ENCODE data around the gene CREB3L1.

The CREB3L1 gene

DNA sequence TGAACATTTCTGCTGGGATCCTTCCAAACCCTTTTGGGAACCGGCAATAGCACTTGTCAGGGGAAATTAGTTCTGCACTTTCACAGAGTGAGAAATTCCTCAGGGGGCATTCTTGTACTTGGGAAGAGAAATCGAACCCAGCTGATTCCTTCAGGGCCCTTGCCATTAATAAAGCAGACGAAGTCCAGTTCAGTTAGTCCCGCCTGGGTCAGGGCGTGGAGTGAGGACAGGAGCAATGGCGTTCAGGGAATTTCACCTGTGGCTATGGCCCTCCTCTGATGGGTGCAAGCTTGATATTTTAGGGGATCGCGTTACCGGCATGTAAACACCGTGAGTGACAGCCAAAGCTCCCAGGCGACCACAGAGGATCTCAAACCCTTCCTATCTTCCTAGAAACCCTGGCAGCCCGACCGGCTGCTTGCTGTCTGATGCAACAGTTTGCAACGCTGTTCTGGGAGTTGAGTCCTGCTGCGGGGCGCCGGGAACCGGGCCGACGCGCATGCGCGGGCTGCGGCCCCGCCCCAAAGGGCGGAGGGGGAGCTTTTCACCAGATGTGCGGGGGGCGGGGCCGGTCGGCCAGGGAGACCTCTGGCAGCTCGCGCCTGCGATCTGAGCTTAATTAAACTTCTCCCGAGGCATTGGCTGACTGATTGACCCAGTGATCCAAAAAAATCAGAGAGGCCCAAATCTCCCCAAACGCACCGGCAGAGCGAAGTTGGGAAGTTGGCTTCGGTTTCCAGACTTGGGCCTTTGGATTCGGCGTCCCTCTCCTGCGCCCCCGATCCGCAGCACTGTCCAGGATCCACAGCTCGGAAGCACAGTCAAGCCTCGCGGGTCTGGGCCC, 34.3 kb upstream of the CREB3L1 start:
- peak overlapping the region; percentile 76 for H2BK12ac ChIP-seq (ENCODE audit: low read length)
- peak overlapping the region; percentile 93 for H3K14ac ChIP-seq (ENCODE audit: low read length)
- no peak overlapping the region for H3K23ac ChIP-seq (ENCODE audit: low read length)
- peak overlapping the region; percentile 91 for H2BK5ac ChIP-seq (ENCODE audit: low read depth, low read length, poor library complexity)
- peak overlapping the region; percentile 95 for H3K27ac ChIP-seq (ENCODE audit: low read depth, low read length)
- no CpG with 5 or more reads among the region's 46 CpGs for WGBS (ENCODE audit: extremely low coverage, insufficient coverage, insufficient read length)
- H3K9ac ChIP-seq (ENCODE audit: low read length) = peak overlapping the region; percentile 79
- peak; percentile 93 to 97 for DNase-seq
- H3K36me3 ChIP-seq (ENCODE audit: control insufficient read depth in 1 of 2, insufficient read depth in 2 of 2, low read length in 2 of 2) = no peaks in the 10 kb centered on the region
- peak overlapping the region; percentile 85 for H2BK120ac ChIP-seq (ENCODE audit: insufficient read depth, low read length, poor library complexity)
- no peaks in the 10 kb centered on the region for H3K27me3 ChIP-seq (ENCODE audit: insufficient read depth, low read length)
- H3K4ac ChIP-seq (ENCODE audit: low read depth, low read length) = peak overlapping the region; percentile 65
- peak overlapping the region; percentile 98 for H4K8ac ChIP-seq (ENCODE audit: low read depth, low read length)
- peak overlapping the region; percentile 99 for H3K18ac ChIP-seq (ENCODE audit: low read length)
- H3K79me2 ChIP-seq (ENCODE audit: control insufficient read depth, insufficient read depth, low read length, poor library complexity) = peaks cover 5% of the 10 kb centered on the region
- H3K4me3 ChIP-seq (ENCODE audit: low read depth, low read length) = peak overlapping the region; percentile 65
- H3K4me1 ChIP-seq (ENCODE audit: control insufficient read depth in 1 of 2, insufficient read depth in 2 of 2, low read length in 2 of 2) = peaks cover 18 to 28% of the 10 kb centered on the region in 2 experiments
- H4K91ac ChIP-seq (ENCODE audit: low read depth, low read length) = peak overlapping the region; percentile 94
- no peaks in the 10 kb centered on the region for H3K9me3 ChIP-seq (ENCODE audit: insufficient read depth, low read depth, low read length)
- H2AFZ ChIP-seq (ENCODE audit: insufficient read depth, low read length, poor library complexity) = peak overlapping the region; percentile 90
- H2AK5ac ChIP-seq (ENCODE audit: low read length) = peak overlapping the region; percentile 85
- peak overlapping the region; percentile 99 for H4K12ac ChIP-seq (ENCODE audit: low read depth, low read length)
- peaks cover 11% of the 10 kb centered on the region for H3K79me1 ChIP-seq (ENCODE audit: low read length)
- peak overlapping the region; percentile 81 for H3K4me2 ChIP-seq (ENCODE audit: low read length)

- peak overlapping the region; percentile 90 for H2AFZ ChIP-seq (ENCODE audit: insufficient read depth, low read length, poor library complexity)
- no CpG with 5 or more reads among the region's 8 CpGs for WGBS (ENCODE audit: extremely low coverage, insufficient coverage, insufficient read length)
- DNase-seq = no peak
These were observed 33.7 kb upstream of the CREB3L1 start for GRCh38 chr11:46243796-46244109.

GRCh38 chr11:46246521-46246920, 30.9 kb upstream of the CREB3L1 start:
- Histone ChIP-seq H3K9ac (ENCODE audit: low read length) (no peak overlapping the region), H3K79me1 (ENCODE audit: low read length) (peaks cover 19% of the 10 kb centered on the region), H2BK120ac (ENCODE audit: insufficient read depth, low read length, poor library complexity) (no peak overlapping the region), H2BK12ac (ENCODE audit: low read length) (no peak overlapping the region), H3K18ac (ENCODE audit: low read length) (no peak overlapping the region), H2BK5ac (ENCODE audit: low read depth, low read length, poor library complexity) (no peak overlapping the region), H4K91ac (ENCODE audit: low read depth, low read length) (no peak overlapping the region), H3K79me2 (ENCODE audit: control insufficient read depth, insufficient read depth, low read length, poor library complexity) (peaks cover 5% of the 10 kb centered on the region), H3K27ac (ENCODE audit: low read depth, low read length) (no peak overlapping the region), H4K12ac (ENCODE audit: low read depth, low read length) (no peak overlapping the region), H3K4me2 (ENCODE audit: low read length) (no peak overlapping the region), H3K14ac (ENCODE audit: low read length) (no peak overlapping the region), H3K36me3 (ENCODE audit: control insufficient read depth in 1 of 2, insufficient read depth in 2 of 2, low read length in 2 of 2) (no peaks in the 10 kb centered on the region), H3K23ac (ENCODE audit: low read length) (no peak overlapping the region), H2AFZ (ENCODE audit: insufficient read depth, low read length, poor library complexity) (no peak overlapping the region), H3K4me3 (ENCODE audit: low read depth, low read length) (no peak overlapping the region), H2AK5ac (ENCODE audit: low read length) (no peak overlapping the region), H3K27me3 (ENCODE audit: insufficient read depth, low read length) (no peaks in the 10 kb centered on the region), H3K9me3 (ENCODE audit: insufficient read depth, low read depth, low read length) (no peaks in the 10 kb centered on the region), H3K4ac (ENCODE audit: low read depth, low read length) (no peak overlapping the region), H4K8ac (ENCODE audit: low read depth, low read length) (no peak overlapping the region), H3K4me1 (ENCODE audit: control insufficient read depth in 1 of 2, insufficient read depth in 2 of 2, low read length in 2 of 2) (peaks cover 17 to 18% of the 10 kb centered on the region in 2 experiments)
- no peak for DNase-seq
- no CpG with 5 or more reads among the region's 1 CpG for WGBS (ENCODE audit: extremely low coverage, insufficient coverage, insufficient read length)

More at GRCh38 chr11:46243796-46244109, 33.7 kb upstream of the CREB3L1 start:
- Histone ChIP-seq H4K8ac (ENCODE audit: low read depth, low read length) (peak overlapping the region; percentile 98), H3K18ac (ENCODE audit: low read length) (peak overlapping the region; percentile 99), H3K79me2 (ENCODE audit: control insufficient read depth, insufficient read depth, low read length, poor library complexity) (peaks cover 5% of the 10 kb centered on the region), H3K36me3 (ENCODE audit: control insufficient read depth in 1 of 2, insufficient read depth in 2 of 2, low read length in 2 of 2) (no peaks in the 10 kb centered on the region), H3K27ac (ENCODE audit: low read depth, low read length) (peak overlapping the region; percentile 70), H3K79me1 (ENCODE audit: low read length) (peaks cover 14% of the 10 kb centered on the region), H3K4ac (ENCODE audit: low read depth, low read length) (peak overlapping the region; percentile 65), H2BK120ac (ENCODE audit: insufficient read depth, low read length, poor library complexity) (peak overlapping the region; percentile 85), H3K4me2 (ENCODE audit: low read length) (peak overlapping the region; percentile 81), H3K9ac (ENCODE audit: low read length) (no peak overlapping the region), H4K91ac (ENCODE audit: low read depth, low read length) (peak overlapping the region; percentile 94), H3K4me1 (ENCODE audit: control insufficient read depth in 1 of 2, insufficient read depth in 2 of 2, low read length in 2 of 2) (peaks cover 18 to 25% of the 10 kb centered on the region in 2 experiments), H2BK5ac (ENCODE audit: low read depth, low read length, poor library complexity) (peak overlapping the region; percentile 91), H3K27me3 (ENCODE audit: insufficient read depth, low read length) (no peaks in the 10 kb centered on the region), H2BK12ac (ENCODE audit: low read length) (peak overlapping the region; percentile 76), H2AK5ac (ENCODE audit: low read length) (peak overlapping the region; percentile 75), H3K14ac (ENCODE audit: low read length) (peak overlapping the region; percentile 93), H3K9me3 (ENCODE audit: insufficient read depth, low read depth, low read length) (no peaks in the 10 kb centered on the region), H4K12ac (ENCODE audit: low read depth, low read length) (peak overlapping the region; percentile 99), H3K4me3 (ENCODE audit: low read depth, low read length) (no peak overlapping the region), H3K23ac (ENCODE audit: low read length) (no peak overlapping the region)

DNA sequence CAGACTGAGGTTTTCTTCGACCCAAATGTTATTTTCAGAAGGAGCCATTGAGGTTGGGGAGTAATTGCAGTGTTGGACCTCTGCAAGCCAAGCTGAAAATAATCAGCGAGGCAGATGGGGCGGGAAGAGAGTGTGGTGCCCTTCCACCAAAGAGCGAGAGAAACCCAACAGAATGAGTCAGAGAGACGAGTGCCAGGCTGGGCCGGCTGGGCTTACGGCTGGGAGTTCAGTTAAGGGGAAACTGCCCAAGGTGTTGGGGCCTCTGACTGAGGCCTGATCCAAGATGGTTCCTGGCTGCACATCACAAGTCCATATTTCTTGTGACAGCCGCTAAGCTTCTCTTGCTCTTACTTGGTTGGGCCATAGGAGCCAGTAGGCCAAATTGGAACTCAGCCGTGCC, 30.4 kb upstream of the CREB3L1 start:
- no peaks in the 10 kb centered on the region for H3K27me3 ChIP-seq (ENCODE audit: insufficient read depth, low read length)
- H4K8ac ChIP-seq (ENCODE audit: low read depth, low read length) = no peak overlapping the region
- no peak overlapping the region for H2BK5ac ChIP-seq (ENCODE audit: low read depth, low read length, poor library complexity)
- H3K4me3 ChIP-seq (ENCODE audit: low read depth, low read length) = no peak overlapping the region
- H3K14ac ChIP-seq (ENCODE audit: low read length) = no peak overlapping the region
- no peak overlapping the region for H3K9ac ChIP-seq (ENCODE audit: low read length)
- no peak overlapping the region for H2AFZ ChIP-seq (ENCODE audit: insufficient read depth, low read length, poor library complexity)
- peak overlapping the region; percentile 79 for H2BK12ac ChIP-seq (ENCODE audit: low read length)
- H4K12ac ChIP-seq (ENCODE audit: low read depth, low read length) = no peak overlapping the region
- no peak overlapping the region for H3K23ac ChIP-seq (ENCODE audit: low read length)
- H3K4ac ChIP-seq (ENCODE audit: low read depth, low read length) = no peak overlapping the region
- H2BK120ac ChIP-seq (ENCODE audit: insufficient read depth, low read length, poor library complexity) = no peak overlapping the region
- no peak overlapping the region for H3K18ac ChIP-seq (ENCODE audit: low read length)
- peak overlapping the region; percentile 77 for H2AK5ac ChIP-seq (ENCODE audit: low read length)
- H3K4me2 ChIP-seq (ENCODE audit: low read length) = no peak overlapping the region
- no peaks in the 10 kb centered on the region for H3K36me3 ChIP-seq (ENCODE audit: control insufficient read depth in 1 of 2, insufficient read depth in 2 of 2, low read length in 2 of 2)
- no peak for DNase-seq
- no peak overlapping the region for H4K91ac ChIP-seq (ENCODE audit: low read depth, low read length)
- no peaks in the 10 kb centered on the region for H3K9me3 ChIP-seq (ENCODE audit: insufficient read depth, low read depth, low read length)
- peaks cover 17 to 18% of the 10 kb centered on the region in 2 experiments for H3K4me1 ChIP-seq (ENCODE audit: control insufficient read depth in 1 of 2, insufficient read depth in 2 of 2, low read length in 2 of 2)
- WGBS (ENCODE audit: extremely low coverage, insufficient coverage, insufficient read length) = no CpG with 5 or more reads among the region's 9 CpGs
- no peak overlapping the region for H3K27ac ChIP-seq (ENCODE audit: low read depth, low read length)
- peaks cover 19% of the 10 kb centered on the region for H3K79me1 ChIP-seq (ENCODE audit: low read length)
- peaks cover 5% of the 10 kb centered on the region for H3K79me2 ChIP-seq (ENCODE audit: control insufficient read depth, insufficient read depth, low read length, poor library complexity)

Data from trophoblast cell (in vitro differentiated cells and primary cell).